Measurements from ENCODE around the gene STK32B. TPM values are rescaled to one million over a fixed set of nuclear protein-coding genes. Genes with fewer than 3 reads are reported as not detected.

STK32B gene
- total and polyA plus RNA-seq, 2 of the 8 experiments (the other 6 are each of a cell fraction or from before 2014, with no cell fraction given): 2.3 to 2.5 TPM

- Histone ChIP-seq H3K4me3 (ENCODE audit: extremely low read depth in 1 of 4, insufficient read depth in 2 of 4, low read depth in 3 of 4, low read length in 4 of 4) (no peak overlapping the region), H2BK120ac (replicated peaks; ENCODE audit: low read depth, low read length) (no peak overlapping the region), H3K4me2 (ENCODE audit: insufficient read depth in 1 of 2, low read depth in 2 of 2, low read length in 2 of 2) (no peak overlapping the region), H3K4me1 (replicated peaks in 1 of 4; ENCODE audit: control insufficient read depth in 3 of 4, insufficient read depth in 4 of 4, low read length in 3 of 4) (no peaks in the 10 kb centered on the region), H3K27me3 (replicated peaks in 1 of 4; ENCODE audit: control insufficient read depth in 3 of 4, extremely low read depth in 1 of 4, insufficient read depth in 3 of 4, low read length in 3 of 4) (no peaks in the 10 kb centered on the region), H3K23me2 (ENCODE audit: low read depth, low read length) (no peaks in the 10 kb centered on the region), H3K79me1 (ENCODE audit: low read depth, low read length) (no peaks in the 10 kb centered on the region), H3K56ac (replicated peaks; ENCODE audit: insufficient read length, low read depth, low read length) (no peak overlapping the region), H3K79me2 (ENCODE audit: control insufficient read depth in 1 of 2, insufficient read depth in 2 of 2, low read length in 2 of 2) (no peaks in the 10 kb centered on the region), H2BK12ac (ENCODE audit: low read depth, low read length) (no peak overlapping the region), H4K91ac (replicated peaks; ENCODE audit: insufficient read length, low read length) (no peak overlapping the region), H3K36me3 (ENCODE audit: control insufficient read depth in 2 of 4, insufficient read depth in 4 of 4, low read length in 3 of 4) (no peaks in the 10 kb centered on the region), H2BK15ac (ENCODE audit: low read length) (no peak overlapping the region), H2AFZ (ENCODE audit: low read length) (no peak overlapping the region), H2BK5ac (ENCODE audit: low read depth, low read length) (no peak overlapping the region), H4K8ac (ENCODE audit: extremely low read depth, insufficient read depth, low read length) (no peak overlapping the region), H3K18ac (ENCODE audit: extremely low read depth, low read length) (no peak overlapping the region), H2AK5ac (ENCODE audit: low read depth, low read length) (no peak overlapping the region), H3K9ac (replicated peaks in 1 of 4; ENCODE audit: extremely low read depth in 1 of 4, low read depth in 3 of 4, low read length in 3 of 4) (no peak overlapping the region), H3K27ac (ENCODE audit: low read depth, low read length) (no peak overlapping the region), H2BK20ac (ENCODE audit: low read length) (no peak overlapping the region), H4K20me1 (replicated peaks in 1 of 2; ENCODE audit: control insufficient read depth in 1 of 2, insufficient read depth in 2 of 2, low read length in 2 of 2) (peaks cover 0 to 2% of the 10 kb centered on the region in 2 experiments), H3K9me3 (ENCODE audit: insufficient read depth in 2 of 2, low read depth in 1 of 2, low read length in 1 of 2) (peaks cover 12 to 13% of the 10 kb centered on the region in 2 experiments; a peak in 3 of 4 replicates), H3K14ac (ENCODE audit: insufficient read length) (no peak overlapping the region), H3K23ac (ENCODE audit: insufficient read length) (no peak overlapping the region), H4K5ac (ENCODE audit: insufficient read length, low read depth, low read length) (no peak overlapping the region), H3K4ac (replicated peaks; ENCODE audit: insufficient read length, low read depth, low read length) (no peak overlapping the region)
- whole genome bisulfite sequencing, 2 experiments (ENCODE audit: extremely low coverage in 1 of 2, insufficient coverage in 1 of 2, insufficient read length in 1 of 2, insufficient replicate concordance in 2 of 2, low coverage in 1 of 2, low lambda C conversion rate in 2 of 2, missing lambda C conversion rate in 1 of 2): 91% methylated on average over 8 of the region's 8 CpGs; no CpG with 5 or more reads in 1 of the 2 experiments
- DNase-seq (ENCODE audit: low read depth in 1 of 2, low spot score in 2 of 2): no peak
- ChIA-PET CTCF (ENCODE audit: partially characterized antibody) (interaction anchor here (1.6 kb wide), 1 partner anchor 247 kb away, joined by 4 read pairs; no protein-coding TSS in a partner anchor), POLR2A (ENCODE audit: partially characterized antibody) (no interaction called here)
- TF ChIP-seq SIRT6 (IDR thresholded peaks at IDR 0.05; ENCODE audit: low read length): no peak
- TF ChIP-seq EGR1 (IDR thresholded peaks at IDR 0.05; ENCODE audit: borderline replicate concordance, low read depth, low read length): no peak
- FAIRE-seq: no peak
Observed at GRCh38 chr4:5543681-5544080, 492.4 kb downstream of the STK32B start.

All from H1 (cell line).